Measurements from ENCODE around the gene KRTAP5-7. TPM values are rescaled to one million over a fixed set of nuclear protein-coding genes. Genes with fewer than 3 reads are reported as not detected.

Gene KRTAP5-7
- polyA plus RNA-seq, 1 of the 3 experiments (the other 2 are of a cell fraction): 0.07 TPM

DNA sequence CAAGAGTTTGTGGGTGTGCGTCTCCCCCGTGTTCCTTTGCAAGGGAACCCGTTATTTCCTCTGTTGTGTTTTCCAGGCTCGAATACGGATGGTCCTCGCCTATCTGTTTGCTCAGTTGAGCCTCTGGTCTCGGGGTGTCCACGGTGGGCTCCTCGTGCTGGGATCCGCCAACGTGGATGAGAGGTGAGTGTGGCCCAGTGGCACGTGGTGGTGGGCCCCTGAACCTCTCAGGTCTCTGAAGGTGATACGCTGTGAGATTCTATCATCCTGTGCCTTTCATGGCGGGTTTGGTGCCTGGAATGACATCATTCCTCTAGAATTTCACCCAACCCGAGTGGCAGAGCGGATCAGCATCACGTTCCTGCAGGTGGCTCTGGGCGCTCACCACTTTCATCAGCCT lies 41.6 kb upstream of the KRTAP5-7 start:
- Histone ChIP-seq H3K27me3 (ENCODE audit: insufficient read depth) (no peaks in the 10 kb centered on the region), H2AFZ (ENCODE audit: low read depth) (no peak overlapping the region), H3K4me1 (ENCODE audit: control insufficient read depth in 1 of 2, insufficient read depth in 2 of 2, low read depth in 1 of 2, low read length in 1 of 2) (peaks cover 10 to 18% of the 10 kb centered on the region in 2 experiments; a peak in 3 of 4 replicates), H3F3A (replicated peaks; ENCODE audit: insufficient read depth) (peaks cover 3% of the 10 kb centered on the region), H3K27ac (ENCODE audit: low read depth in 2 of 2, low read length in 1 of 2) (no peak overlapping the region), H3K4me2 (no peak overlapping the region), H3K79me2 (ENCODE audit: insufficient read depth) (no peaks in the 10 kb centered on the region), H4K20me1 (ENCODE audit: insufficient read depth) (no peaks in the 10 kb centered on the region), H3K9me3 (no peaks in the 10 kb centered on the region), H3K36me3 (replicated peaks in 1 of 2; ENCODE audit: control insufficient read depth in 1 of 2, insufficient read depth in 2 of 2, low read length in 1 of 2) (peaks cover 17 to 47% of the 10 kb centered on the region in 2 experiments), H3K4me3 (ENCODE audit: low read depth in 2 of 2, low read length in 1 of 2) (no peak overlapping the region), H3K9ac (no peak overlapping the region), H3K9me2 (no peaks in the 10 kb centered on the region)
- POLR2A ChIA-PET: no interaction called here
- CTCF ChIA-PET: no interaction called here
- TF ChIP-seq TCF12 (IDR thresholded peaks at IDR 0.05) (no peak), SMC3 (IDR thresholded peaks at IDR 0.05; ENCODE audit: low read depth, low read length) (no peak), CHD2 (IDR thresholded peaks at IDR 0.05; ENCODE audit: low read length, partially characterized antibody) (no peak), RAD21 (IDR thresholded peaks at IDR 0.05; ENCODE audit: low read length) (no peak), RXRA (IDR thresholded peaks at IDR 0.05; ENCODE audit: borderline replicate concordance, low read depth) (no peak), POLR2AphosphoS5 (IDR thresholded peaks at IDR 0.05; ENCODE audit: low read depth, low read length) (no peak), MEF2A (IDR thresholded peaks at IDR 0.05; ENCODE audit: borderline replicate concordance, low read depth) (no peak), JUND (IDR thresholded peaks at IDR 0.05) (no peak), ELF1 (IDR thresholded peaks at IDR 0.05) (no peak), NFIC (IDR thresholded peaks at IDR 0.05; ENCODE audit: borderline replicate concordance) (no peak), TEAD4 (IDR thresholded peaks at IDR 0.05; ENCODE audit: borderline replicate concordance, insufficient read depth) (no peak), GATA2 (CRISPR knock-in tag; IDR thresholded peaks at IDR 0.05) (no peak), EZH2phosphoT487 (IDR thresholded peaks at IDR 0.05; ENCODE audit: borderline replicate concordance, low read depth) (no peak)
- TF ChIP-seq, protein P1, sequence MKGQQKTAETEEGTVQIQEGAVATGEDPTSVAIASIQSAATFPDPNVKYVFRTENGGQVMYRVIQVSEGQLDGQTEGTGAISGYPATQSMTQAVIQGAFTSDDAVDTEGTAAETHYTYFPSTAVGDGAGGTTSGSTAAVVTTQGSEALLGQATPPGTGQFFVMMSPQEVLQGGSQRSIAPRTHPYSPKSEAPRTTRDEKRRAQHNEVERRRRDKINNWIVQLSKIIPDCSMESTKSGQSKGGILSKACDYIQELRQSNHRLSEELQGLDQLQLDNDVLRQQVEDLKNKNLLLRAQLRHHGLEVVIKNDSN (IDR thresholded peaks at IDR 0.05; ENCODE audit: borderline replicate concordance, low read depth): no peak
- TF ChIP-seq, protein P2, sequence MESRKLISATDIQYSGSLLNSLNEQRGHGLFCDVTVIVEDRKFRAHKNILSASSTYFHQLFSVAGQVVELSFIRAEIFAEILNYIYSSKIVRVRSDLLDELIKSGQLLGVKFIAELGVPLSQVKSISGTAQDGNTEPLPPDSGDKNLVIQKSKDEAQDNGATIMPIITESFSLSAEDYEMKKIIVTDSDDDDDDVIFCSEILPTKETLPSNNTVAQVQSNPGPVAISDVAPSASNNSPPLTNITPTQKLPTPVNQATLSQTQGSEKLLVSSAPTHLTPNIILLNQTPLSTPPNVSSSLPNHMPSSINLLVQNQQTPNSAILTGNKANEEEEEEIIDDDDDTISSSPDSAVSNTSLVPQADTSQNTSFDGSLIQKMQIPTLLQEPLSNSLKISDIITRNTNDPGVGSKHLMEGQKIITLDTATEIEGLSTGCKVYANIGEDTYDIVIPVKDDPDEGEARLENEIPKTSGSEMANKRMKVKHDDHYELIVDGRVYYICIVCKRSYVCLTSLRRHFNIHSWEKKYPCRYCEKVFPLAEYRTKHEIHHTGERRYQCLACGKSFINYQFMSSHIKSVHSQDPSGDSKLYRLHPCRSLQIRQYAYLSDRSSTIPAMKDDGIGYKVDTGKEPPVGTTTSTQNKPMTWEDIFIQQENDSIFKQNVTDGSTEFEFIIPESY (IDR thresholded peaks at IDR 0.05; ENCODE audit: borderline replicate concordance, low read depth): no peak
- TF ChIP-seq, protein P3, sequence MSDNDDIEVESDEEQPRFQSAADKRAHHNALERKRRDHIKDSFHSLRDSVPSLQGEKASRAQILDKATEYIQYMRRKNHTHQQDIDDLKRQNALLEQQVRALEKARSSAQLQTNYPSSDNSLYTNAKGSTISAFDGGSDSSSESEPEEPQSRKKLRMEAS (IDR thresholded peaks at IDR 0.05; ENCODE audit: low read depth): no peak
- TF ChIP-seq, protein P4, sequence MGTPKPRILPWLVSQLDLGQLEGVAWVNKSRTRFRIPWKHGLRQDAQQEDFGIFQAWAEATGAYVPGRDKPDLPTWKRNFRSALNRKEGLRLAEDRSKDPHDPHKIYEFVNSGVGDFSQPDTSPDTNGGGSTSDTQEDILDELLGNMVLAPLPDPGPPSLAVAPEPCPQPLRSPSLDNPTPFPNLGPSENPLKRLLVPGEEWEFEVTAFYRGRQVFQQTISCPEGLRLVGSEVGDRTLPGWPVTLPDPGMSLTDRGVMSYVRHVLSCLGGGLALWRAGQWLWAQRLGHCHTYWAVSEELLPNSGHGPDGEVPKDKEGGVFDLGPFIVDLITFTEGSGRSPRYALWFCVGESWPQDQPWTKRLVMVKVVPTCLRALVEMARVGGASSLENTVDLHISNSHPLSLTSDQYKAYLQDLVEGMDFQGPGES (IDR thresholded peaks at IDR 0.05; ENCODE audit: low read depth, low read length): no peak
- WGBS (ENCODE audit: low lambda C conversion rate): 96% methylated on average over 16 of the region's 18 CpGs
- DNase-seq: no peak

All from SK-N-SH (cell line).